ENCODE data around the gene CHKA. TPM values are rescaled to one million over a fixed set of nuclear protein-coding genes. Genes with fewer than 3 reads are reported as not detected.

CHKA gene
- total RNA-seq, 1 donor from 2014 or later, result 46.7 TPM

GRCh38 chr11:68042219-68043028, 78.8 kb downstream of the CHKA start:
- DNase-seq (ENCODE audit: extremely low spot score, unreplicated experiment), result no peak

DNA sequence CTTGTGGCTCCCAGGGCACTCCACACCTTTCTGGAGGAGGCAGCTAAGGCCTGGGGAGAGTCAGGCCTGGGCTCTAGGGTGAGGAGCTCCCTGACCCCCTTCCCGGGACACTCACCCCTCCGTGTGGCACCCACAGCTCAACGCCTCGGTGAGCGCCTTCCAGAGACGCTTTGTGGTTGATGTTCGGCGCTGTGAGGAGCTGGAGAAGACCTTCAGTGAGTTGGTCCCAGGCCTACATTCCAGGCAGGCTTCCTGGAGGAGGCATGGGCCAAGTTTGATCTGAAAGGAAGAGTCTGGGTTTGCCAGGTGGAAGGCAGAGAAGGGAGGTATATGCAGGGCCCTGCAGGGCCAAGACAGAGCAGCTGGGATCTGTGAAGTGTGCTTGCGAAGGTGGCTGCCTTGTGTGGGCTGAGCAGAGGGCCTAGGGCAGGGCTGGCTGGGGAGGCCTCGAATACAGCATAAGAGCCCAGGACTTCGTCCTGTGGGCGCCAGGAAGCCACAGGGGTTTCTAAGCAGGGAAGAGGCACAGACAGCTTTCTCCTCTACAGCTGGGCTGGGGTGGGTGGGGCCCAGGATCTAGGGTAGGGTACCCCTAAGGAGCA, 79.5 kb downstream of the CHKA start:
- no peak for DNase-seq (ENCODE audit: extremely low spot score, unreplicated experiment)
- H3K4me3 Mint-ChIP-seq, result no peak overlapping the region
- no peaks in the 10 kb centered on the region for H3K9me3 Mint-ChIP-seq
- no peaks in the 10 kb centered on the region for H3K27me3 Mint-ChIP-seq
- peaks cover 7% of the 10 kb centered on the region for H3K4me1 Mint-ChIP-seq (ENCODE audit: unreplicated experiment)
- H3K36me3 Mint-ChIP-seq, result no peaks in the 10 kb centered on the region
- H3K27ac Mint-ChIP-seq, result peak overlapping the region; percentile 61
- TF ChIP-seq, protein P1, sequence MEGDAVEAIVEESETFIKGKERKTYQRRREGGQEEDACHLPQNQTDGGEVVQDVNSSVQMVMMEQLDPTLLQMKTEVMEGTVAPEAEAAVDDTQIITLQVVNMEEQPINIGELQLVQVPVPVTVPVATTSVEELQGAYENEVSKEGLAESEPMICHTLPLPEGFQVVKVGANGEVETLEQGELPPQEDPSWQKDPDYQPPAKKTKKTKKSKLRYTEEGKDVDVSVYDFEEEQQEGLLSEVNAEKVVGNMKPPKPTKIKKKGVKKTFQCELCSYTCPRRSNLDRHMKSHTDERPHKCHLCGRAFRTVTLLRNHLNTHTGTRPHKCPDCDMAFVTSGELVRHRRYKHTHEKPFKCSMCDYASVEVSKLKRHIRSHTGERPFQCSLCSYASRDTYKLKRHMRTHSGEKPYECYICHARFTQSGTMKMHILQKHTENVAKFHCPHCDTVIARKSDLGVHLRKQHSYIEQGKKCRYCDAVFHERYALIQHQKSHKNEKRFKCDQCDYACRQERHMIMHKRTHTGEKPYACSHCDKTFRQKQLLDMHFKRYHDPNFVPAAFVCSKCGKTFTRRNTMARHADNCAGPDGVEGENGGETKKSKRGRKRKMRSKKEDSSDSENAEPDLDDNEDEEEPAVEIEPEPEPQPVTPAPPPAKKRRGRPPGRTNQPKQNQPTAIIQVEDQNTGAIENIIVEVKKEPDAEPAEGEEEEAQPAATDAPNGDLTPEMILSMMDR (conservative IDR thresholded peaks at IDR 0.05), result no peak

More at GRCh38 chr11:68042219-68043028, 78.8 kb downstream of the CHKA start:
- Mint-ChIP-seq H3K4me3 (no peak overlapping the region), H3K27ac (no peak overlapping the region), H3K36me3 (no peaks in the 10 kb centered on the region), H3K27me3 (no peaks in the 10 kb centered on the region), H3K4me1 (ENCODE audit: unreplicated experiment) (peaks cover 7% of the 10 kb centered on the region), H3K9me3 (no peaks in the 10 kb centered on the region)
- TF ChIP-seq, protein P1 (conservative IDR thresholded peaks at IDR 0.05), result no peak

- Mint-ChIP-seq H3K4me3 (no peak overlapping the region), H3K27ac (no peak overlapping the region), H3K27me3 (no peaks in the 10 kb centered on the region), H3K36me3 (no peaks in the 10 kb centered on the region), H3K4me1 (ENCODE audit: unreplicated experiment) (peaks cover 7% of the 10 kb centered on the region), H3K9me3 (no peaks in the 10 kb centered on the region)
- DNase-seq (ENCODE audit: extremely low spot score, unreplicated experiment), result no peak
- TF ChIP-seq, protein P1 (conservative IDR thresholded peaks at IDR 0.05), result no peak
Observed at GRCh38 chr11:68040957-68041591, 80.1 kb downstream of the CHKA start.

GRCh38 chr11:68040101-68040956, 80.9 kb downstream of the CHKA start:
- Mint-ChIP-seq H3K4me3 (peak overlapping the region; percentile 80), H3K4me1 (ENCODE audit: unreplicated experiment) (peaks cover 7% of the 10 kb centered on the region)
- DNase-seq (ENCODE audit: extremely low spot score, unreplicated experiment), result peak; percentile 71

More at GRCh38 chr11:68040101-68040956, 80.9 kb downstream of the CHKA start:
- Mint-ChIP-seq H3K9me3 (no peaks in the 10 kb centered on the region), H3K36me3 (no peaks in the 10 kb centered on the region), H3K27me3 (no peaks in the 10 kb centered on the region), H3K27ac (peak overlapping the region; percentile 82)
- TF ChIP-seq, protein P1 (conservative IDR thresholded peaks at IDR 0.05), result no peak

All from type B pancreatic cell (in vitro differentiated cells).